Liver (tissue), 3 donors: ENCODE results near the gene POLL.

Experiments
- CTCF ChIP-seq: fragments of 150-350 bp; IDR thresholded peaks from 2 replicates; pipeline ENCODE4 v1.5.1; 2017; ENCODE audit warnings: improper control_type of control experiment, low read depth, low read length; ENCODE audit not compliant: missing input control
- JUND ChIP-seq, 2 donors: IDR thresholded peaks; 2 replicates each; pipeline ENCODE4 v1.6.1; 2016; ENCODE audit warnings: antibody characterized with exemption in 2 of 2
- RAD21 ChIP-seq, 2 donors: IDR thresholded peaks; 2 replicates each; pipeline ENCODE4 v1.6.1; 2016; ENCODE audit warnings: antibody characterized with exemption in 2 of 2, mild to moderate bottlenecking in 2 of 2
- REST ChIP-seq: IDR thresholded peaks from 2 replicates; pipeline ENCODE4 v1.6.1; 2016; ENCODE audit warnings: antibody characterized with exemption, mild to moderate bottlenecking
- donor health status: healthy.
- donor health status: healthy.

- TF ChIP-seq CTCF (no peak), RAD21 (IDR thresholded peaks at IDR 0.05) (no peak), JUND (IDR thresholded peaks at IDR 0.05) (no peak), REST (no peak)
Observed at GRCh38 chr10:101557541-101557940, 30.5 kb downstream of the POLL start.
